ENCODE results near the gene LRRN4CL. TPM values are rescaled to one million over a fixed set of nuclear protein-coding genes. Genes with fewer than 3 reads are reported as not detected.
"Not testable (repeated sequence)": the region's sequence is repeated elsewhere in the genome, so short reads cannot be mapped to it uniquely, and the experiment has no call there.

The LRRN4CL gene
- total RNA-seq, 6 experiments from 2014 or later, result 0.12 TPM; not detected in 5

DNA sequence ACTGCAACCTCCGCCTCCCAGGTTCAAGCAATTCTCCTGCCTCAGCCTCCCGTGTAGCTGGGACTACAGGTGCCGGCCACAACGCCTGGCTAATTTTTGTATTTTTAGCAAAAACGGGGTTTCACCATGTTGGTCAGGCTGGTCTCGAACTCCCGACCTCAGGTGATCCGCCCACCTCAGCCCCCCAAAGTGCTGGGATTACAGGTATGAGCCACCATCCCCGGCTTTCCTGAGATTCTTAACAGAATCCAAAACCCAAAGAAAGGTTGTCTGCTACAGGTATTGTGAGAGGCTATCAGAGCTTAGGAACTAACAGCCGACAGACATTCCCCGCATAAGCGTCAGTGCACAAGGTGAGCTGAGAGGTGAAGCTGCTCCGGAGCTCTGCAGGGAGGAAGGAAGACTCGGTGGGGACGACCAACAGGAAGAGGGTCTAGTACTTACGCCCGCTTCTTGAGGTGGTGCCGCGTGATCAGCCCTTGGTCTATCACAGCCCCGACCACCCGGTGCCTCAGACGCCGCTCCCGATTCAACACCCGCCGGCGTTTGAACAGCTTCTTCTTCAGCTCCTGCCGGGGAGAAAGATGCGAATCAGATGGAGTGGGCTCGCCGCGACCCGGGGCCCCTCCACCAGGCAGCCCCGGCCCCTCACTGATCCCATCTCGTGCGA lies 24.8 kb downstream of the LRRN4CL start:
- intact Hi-C loops (cut with DNase I), result no loop called here
- TF ChIP-seq, protein P1, sequence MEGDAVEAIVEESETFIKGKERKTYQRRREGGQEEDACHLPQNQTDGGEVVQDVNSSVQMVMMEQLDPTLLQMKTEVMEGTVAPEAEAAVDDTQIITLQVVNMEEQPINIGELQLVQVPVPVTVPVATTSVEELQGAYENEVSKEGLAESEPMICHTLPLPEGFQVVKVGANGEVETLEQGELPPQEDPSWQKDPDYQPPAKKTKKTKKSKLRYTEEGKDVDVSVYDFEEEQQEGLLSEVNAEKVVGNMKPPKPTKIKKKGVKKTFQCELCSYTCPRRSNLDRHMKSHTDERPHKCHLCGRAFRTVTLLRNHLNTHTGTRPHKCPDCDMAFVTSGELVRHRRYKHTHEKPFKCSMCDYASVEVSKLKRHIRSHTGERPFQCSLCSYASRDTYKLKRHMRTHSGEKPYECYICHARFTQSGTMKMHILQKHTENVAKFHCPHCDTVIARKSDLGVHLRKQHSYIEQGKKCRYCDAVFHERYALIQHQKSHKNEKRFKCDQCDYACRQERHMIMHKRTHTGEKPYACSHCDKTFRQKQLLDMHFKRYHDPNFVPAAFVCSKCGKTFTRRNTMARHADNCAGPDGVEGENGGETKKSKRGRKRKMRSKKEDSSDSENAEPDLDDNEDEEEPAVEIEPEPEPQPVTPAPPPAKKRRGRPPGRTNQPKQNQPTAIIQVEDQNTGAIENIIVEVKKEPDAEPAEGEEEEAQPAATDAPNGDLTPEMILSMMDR (IDR thresholded peaks at IDR 0.05), result no peak
- TF ChIP-seq POLR2A (IDR thresholded peaks at IDR 0.05), result no peak
- ATAC-seq (peak; percentile 35 to 51 (median 38)), DNase-seq (no peak)
- H3K27ac ChIP-seq, result peak overlapping the region; percentile 66 to 81 (median 72)
- peaks cover 0 to 15% (median 2%) of the 10 kb centered on the region in 4 donors for H3K36me3 ChIP-seq
- WGBS (ENCODE audit: insufficient coverage, low coverage, low lambda C conversion rate, missing lambda C conversion rate), result 7% methylated on average over 16 of the region's 36 CpGs
- no peaks in the 10 kb centered on the region for H3K27me3 ChIP-seq
- H3K9me3 ChIP-seq, result no peaks in the 10 kb centered on the region
- peaks cover 0 to 35% (median 10%) of the 10 kb centered on the region in 4 donors for H3K4me1 ChIP-seq
- peak overlapping the region; percentile 70 to 89 (median 75) for H3K4me3 ChIP-seq

DNA sequence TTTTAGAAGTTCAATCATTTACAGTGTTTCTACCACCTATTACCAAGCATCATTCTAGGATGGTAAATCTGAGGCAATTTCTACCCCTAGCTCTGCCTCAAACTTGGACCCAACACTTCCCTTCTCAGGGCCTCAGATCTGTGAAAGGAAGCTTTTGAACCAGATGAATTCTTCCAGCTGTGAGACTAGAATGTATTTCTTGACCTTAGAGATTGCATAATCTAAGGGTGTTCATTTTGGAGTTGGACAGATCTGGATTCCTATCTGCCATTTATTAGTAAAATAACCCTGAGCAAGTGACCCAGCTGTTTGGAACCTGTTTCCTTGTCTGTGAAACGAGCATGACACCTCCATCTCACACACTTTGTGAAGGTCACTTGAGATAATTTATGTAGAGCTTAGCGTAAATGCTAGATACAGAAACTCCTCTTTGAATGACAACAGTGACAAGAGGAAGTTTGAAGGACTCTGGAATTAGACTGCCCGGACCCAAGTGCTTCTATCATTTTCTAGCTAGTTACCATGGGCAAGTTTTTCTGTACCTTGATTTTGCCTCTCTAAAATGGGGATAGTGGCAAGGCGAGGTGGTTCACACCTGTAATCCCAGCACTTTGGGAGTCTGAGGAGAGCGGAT lies 32.4 kb downstream of the LRRN4CL start:
- TF ChIP-seq, protein P1 (IDR thresholded peaks at IDR 0.05), result no peak
- TF ChIP-seq POLR2A (IDR thresholded peaks at IDR 0.05), result no peak
- intact Hi-C loops (cut with DNase I), result no loop called here
- H3K36me3 ChIP-seq, result peaks cover 0 to 4% (median under 1%) of the 10 kb centered on the region in 4 donors
- DNase-seq (no peak), ATAC-seq (no peak)
- no peak overlapping the region for H3K27ac ChIP-seq
- H3K27me3 ChIP-seq, result no peaks in the 10 kb centered on the region
- no peaks in the 10 kb centered on the region for H3K9me3 ChIP-seq
- H3K4me3 ChIP-seq, result no peak overlapping the region
- 53% methylated on average over 5 of the region's 5 CpGs for WGBS (ENCODE audit: insufficient coverage, low coverage, low lambda C conversion rate, missing lambda C conversion rate)
- peaks cover 0 to 8% (median 0%) of the 10 kb centered on the region in 4 donors for H3K4me1 ChIP-seq

DNA sequence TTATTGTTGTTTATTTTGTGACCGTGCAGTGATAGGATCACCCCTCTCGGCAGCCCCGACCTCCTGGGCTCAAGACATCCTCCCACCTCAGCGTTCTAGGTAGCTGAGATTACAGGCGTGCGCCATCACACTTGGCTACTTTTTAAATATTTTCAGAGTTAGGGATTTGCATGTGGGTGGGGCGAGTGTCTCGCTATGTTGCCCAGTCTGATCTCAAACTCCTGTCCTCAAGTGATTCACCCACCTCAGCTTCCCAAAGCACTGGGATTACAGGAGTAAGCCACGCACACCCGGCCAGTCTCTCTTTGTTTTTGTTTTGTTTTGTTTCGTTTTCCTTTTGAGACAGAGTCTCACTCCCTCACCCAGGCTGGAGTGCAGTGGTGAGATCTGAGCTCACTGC lies 35.0 kb downstream of the LRRN4CL start:
- Histone ChIP-seq H3K27ac (no peak overlapping the region), H3K4me3 (no peak overlapping the region), H3K36me3 (peaks cover 0 to 6% (median 4%) of the 10 kb centered on the region in 4 donors), H3K4me1 (peaks cover 0 to 13% (median 0%) of the 10 kb centered on the region in 4 donors), H3K9me3 (no peaks in the 10 kb centered on the region), H3K27me3 (no peaks in the 10 kb centered on the region)
- no peak for TF ChIP-seq POLR2A (IDR thresholded peaks at IDR 0.05)
- TF ChIP-seq, protein P1 (IDR thresholded peaks at IDR 0.05), result no peak
- 57% methylated on average over 4 of the region's 11 CpGs for WGBS (ENCODE audit: insufficient coverage, low coverage, low lambda C conversion rate, missing lambda C conversion rate)
- intact Hi-C loops (cut with DNase I), result no loop called here
- DNase-seq (no peak), ATAC-seq (no peak)

DNA sequence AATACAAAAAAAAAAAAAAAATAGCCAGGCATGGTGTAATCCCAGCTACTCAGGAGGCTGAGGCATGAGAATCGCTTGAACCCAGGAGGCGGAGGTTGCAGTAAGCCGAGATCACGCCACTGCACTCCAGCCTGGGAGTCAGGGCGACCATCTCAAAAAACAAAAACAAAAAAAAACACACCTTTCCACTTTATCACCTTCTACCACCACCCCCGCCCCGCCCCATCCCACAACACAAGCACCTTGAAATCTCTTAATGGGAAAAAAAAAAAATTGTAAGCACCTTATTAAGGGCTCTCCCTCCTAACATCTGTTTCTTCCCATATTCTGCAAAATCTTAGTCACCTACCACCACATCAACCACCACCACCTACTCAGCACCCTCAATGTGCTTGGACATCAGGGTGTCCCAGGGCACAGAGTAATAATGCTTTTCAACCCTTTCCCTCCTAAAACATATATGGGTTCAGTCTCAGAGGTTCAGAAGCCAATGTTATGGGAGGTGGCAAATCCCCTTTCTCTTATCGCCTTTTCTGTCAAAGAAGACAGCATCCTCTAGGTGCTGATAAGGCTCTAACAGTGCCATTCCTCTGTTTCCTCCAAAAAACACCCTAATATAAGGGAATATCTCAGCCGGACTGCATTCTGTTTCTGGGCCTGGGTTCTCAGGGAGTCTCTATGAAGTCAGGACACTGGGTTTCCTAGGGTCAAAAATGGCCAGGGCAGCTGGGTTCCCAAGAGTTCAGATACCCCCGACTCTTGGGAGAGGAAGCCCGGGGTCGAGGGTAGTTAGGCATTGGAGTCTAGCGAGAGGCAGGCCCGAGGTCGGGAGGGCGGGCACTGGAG lies 36.9 kb downstream of the LRRN4CL start:
- ATAC-seq, result no peak

DNA sequence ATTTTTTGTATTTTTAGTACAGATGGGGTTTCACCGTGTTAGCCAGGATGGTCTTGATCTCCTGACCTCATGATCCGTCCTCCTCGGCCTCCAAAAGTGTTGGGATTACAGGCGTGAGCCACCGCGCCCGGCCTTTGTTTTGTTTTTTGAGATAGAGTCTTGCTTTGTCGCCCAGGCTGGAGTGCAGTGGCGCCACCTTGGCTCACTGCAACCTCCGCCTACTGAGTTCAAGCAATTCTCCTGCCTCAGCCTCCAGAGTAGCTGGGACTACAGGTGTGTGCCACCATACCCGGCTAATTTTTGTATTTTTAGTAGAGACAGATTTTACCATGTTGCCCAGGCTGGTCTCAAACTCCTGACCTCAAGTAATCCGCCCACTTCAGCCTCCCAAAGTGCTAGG lies 39.0 kb downstream of the LRRN4CL start:
- 97% methylated on average over 3 of the region's 12 CpGs for WGBS (ENCODE audit: insufficient coverage, low coverage, low lambda C conversion rate, missing lambda C conversion rate)
- ATAC-seq, H3K27me3 ChIP-seq: not testable (repeated sequence)

More for the DNA sequence above, 36.9 kb downstream of the LRRN4CL start:
- Histone ChIP-seq H3K36me3 (peaks cover 0 to 13% (median 5%) of the 10 kb centered on the region in 4 donors), H3K27ac (peak overlapping the region; percentile 84 to 91 (median 89)), H3K4me1 (peaks cover 0 to 17% (median 2%) of the 10 kb centered on the region in 4 donors), H3K9me3 (no peaks in the 10 kb centered on the region), H3K4me3 (peak overlapping the region; percentile 77 to 99 (median 89)), H3K27me3 (no peaks in the 10 kb centered on the region)
- WGBS (ENCODE audit: insufficient coverage, low coverage, low lambda C conversion rate, missing lambda C conversion rate), result 35% methylated on average over 15 of the region's 16 CpGs
- TF ChIP-seq, protein P1 (IDR thresholded peaks at IDR 0.05), result no peak
- TF ChIP-seq POLR2A (IDR thresholded peaks at IDR 0.05), result no peak
- DNase-seq, result peak in 1 of 3 donors; percentile 27
- intact Hi-C loops (cut with DNase I), result no loop called here

More for the DNA sequence above, 39.0 kb downstream of the LRRN4CL start:
- H3K9me3 ChIP-seq; intact Hi-C loops (cut with DNase I); H3K4me3 ChIP-seq; DNase-seq; H3K27ac ChIP-seq: not testable (repeated sequence)
- H3K4me1 ChIP-seq, result peaks cover 0 to 25% (median 5%) of the 10 kb centered on the region in 4 donors
- H3K36me3 ChIP-seq, result peaks cover 0 to 13% (median 5%) of the 10 kb centered on the region in 4 donors
